ENCODE data around the gene LAMTOR4.
"Not testable (repeated sequence)": the region's sequence is repeated elsewhere in the genome, so short reads cannot be mapped to it uniquely, and the experiment has no call there.

The LAMTOR4 gene

DNA sequence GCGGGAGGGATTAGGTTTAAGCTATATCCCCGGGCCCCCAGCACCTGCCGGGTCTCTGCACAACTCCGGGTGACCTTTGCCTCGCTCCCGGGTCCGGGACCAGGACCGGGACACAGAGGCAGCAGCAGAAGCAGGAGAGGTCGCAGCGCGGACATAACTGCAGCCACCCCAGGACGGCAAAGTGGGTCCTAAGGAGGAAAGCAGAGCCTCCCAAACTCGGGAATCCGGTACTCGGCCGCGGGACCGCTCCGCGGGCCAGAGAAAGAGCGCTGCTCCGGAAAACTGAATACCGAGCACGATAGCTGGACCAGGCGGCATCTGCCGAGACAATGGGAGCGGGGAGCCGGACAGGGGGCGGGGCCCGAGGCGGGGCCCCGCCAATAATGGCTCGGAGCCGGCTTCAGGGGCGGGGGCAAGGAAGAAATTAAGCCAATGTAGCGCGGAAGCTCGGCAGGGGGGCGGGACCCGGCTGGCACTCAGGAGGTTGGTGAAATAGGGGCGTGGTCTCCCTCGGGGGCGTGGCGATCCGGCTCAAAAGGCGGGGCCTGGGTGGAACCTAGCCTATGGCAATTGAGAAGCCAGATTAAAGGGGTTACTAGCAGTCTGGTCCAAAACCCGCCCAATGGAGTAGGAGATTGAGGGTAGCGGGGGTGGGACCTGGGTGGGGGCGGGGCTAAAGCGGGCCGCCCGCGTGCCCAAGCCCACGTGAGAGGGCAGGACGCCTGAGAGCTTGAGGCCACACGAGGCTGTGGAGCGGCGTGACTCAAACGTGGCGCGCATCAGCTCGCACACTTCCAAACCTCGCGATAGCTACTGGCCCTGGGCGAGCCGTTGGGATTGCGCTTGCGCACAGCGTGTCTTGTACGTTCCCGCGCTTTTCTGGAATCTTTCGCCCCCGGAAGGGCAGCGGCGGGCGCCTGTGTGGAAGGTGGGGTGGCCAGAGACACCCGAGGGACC lies 28.6 kb downstream of the LAMTOR4 start, which contains the start of the genes GPC2 and STAG3:
Gene GPC2 (minus strand): TSS at position 337 of the 957 bp plus-strand sequence. CDS start 182 bp downstream, at position 155.
Gene STAG3 (plus strand): TSS at position 874 of the 957 bp plus-strand sequence. CDS start 2,639 bp downstream, outside the sequence.
- TF ChIP-seq, protein P1, sequence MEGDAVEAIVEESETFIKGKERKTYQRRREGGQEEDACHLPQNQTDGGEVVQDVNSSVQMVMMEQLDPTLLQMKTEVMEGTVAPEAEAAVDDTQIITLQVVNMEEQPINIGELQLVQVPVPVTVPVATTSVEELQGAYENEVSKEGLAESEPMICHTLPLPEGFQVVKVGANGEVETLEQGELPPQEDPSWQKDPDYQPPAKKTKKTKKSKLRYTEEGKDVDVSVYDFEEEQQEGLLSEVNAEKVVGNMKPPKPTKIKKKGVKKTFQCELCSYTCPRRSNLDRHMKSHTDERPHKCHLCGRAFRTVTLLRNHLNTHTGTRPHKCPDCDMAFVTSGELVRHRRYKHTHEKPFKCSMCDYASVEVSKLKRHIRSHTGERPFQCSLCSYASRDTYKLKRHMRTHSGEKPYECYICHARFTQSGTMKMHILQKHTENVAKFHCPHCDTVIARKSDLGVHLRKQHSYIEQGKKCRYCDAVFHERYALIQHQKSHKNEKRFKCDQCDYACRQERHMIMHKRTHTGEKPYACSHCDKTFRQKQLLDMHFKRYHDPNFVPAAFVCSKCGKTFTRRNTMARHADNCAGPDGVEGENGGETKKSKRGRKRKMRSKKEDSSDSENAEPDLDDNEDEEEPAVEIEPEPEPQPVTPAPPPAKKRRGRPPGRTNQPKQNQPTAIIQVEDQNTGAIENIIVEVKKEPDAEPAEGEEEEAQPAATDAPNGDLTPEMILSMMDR (IDR thresholded peaks at IDR 0.05; ENCODE audit: insufficient read depth, low read length, missing control alignments): no peak
- peak; percentile 70 for DNase-seq (ENCODE audit: low read depth, low spot score)
- CTCF ChIA-PET: interaction anchor here (0.9 to 5.8 kb wide), 6 partner anchors 10 to 46 kb away, joined by 3 to 48 read pairs (median 8); partner anchors contain the start of gene GAL3ST4
- POLR2A ChIA-PET: interaction anchor here (0.7 to 1.0 kb wide), 4 partner anchors 9 to 619 kb away, joined by 4 to 8 read pairs (median 4); partner anchors contain the start of genes GAL3ST4 and LAMTOR4
- peak within 1 kb of the TSS; percentile 89 for H3K4me3 ChIP-seq (ENCODE audit: low read depth, low read length)

DNA sequence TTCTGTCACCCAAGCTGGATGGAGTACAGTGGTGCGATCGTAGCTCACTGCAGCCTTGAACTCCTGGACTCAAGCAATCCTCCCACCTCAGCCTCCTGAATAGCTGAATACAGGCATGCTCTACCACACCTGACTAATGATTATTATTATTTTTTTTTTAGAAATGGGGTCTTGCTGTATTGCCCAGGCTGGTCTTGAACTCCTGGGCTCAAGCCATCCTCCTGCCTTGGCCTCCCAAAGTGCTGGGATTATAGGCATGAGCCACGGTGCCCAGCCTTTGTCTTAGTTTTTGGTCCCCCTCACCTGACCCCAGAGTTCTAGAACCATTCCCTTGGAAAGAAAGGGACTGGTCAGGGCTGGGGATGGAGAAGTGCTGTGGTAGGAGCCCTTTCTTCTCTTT lies 31.4 kb downstream of the LAMTOR4 start:
- DNase-seq (ENCODE audit: low read depth, low spot score); POLR2A ChIA-PET; H3K4me3 ChIP-seq (ENCODE audit: low read depth, low read length): not testable (repeated sequence)
- CTCF ChIA-PET: interaction anchor here (0.8 to 5.8 kb wide), 2 partner anchors 9 to 49 kb away, joined by 3 to 48 read pairs; no protein-coding TSS in a partner anchor

DNA sequence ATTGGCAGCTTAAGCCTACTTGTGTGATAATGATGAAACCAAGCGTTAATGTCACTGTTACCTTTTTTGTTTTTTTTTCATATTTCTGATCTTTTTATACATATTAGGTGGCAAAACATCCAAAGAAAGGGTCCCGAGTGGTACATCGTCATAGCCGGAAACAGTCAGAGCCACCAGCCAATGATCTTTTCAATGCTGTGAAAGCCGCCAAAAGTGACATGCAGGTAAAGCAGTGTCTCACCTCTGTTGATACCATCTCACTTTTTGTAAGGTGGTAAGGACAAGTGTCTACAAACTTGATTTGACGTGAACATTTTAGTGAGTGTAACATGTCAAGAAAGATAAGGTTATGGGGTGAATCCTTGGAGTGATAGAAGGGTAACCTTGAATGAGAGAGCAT lies 33.9 kb downstream of the LAMTOR4 start:
- CTCF ChIA-PET: interaction anchor here (1.2 to 1.8 kb wide), 3 partner anchors 11 to 51 kb away, joined by 4 to 10 read pairs (median 6); partner anchors contain the start of gene GAL3ST4
- POLR2A ChIA-PET; DNase-seq (ENCODE audit: low read depth, low spot score); H3K4me3 ChIP-seq (ENCODE audit: low read depth, low read length): not testable (repeated sequence)

DNA sequence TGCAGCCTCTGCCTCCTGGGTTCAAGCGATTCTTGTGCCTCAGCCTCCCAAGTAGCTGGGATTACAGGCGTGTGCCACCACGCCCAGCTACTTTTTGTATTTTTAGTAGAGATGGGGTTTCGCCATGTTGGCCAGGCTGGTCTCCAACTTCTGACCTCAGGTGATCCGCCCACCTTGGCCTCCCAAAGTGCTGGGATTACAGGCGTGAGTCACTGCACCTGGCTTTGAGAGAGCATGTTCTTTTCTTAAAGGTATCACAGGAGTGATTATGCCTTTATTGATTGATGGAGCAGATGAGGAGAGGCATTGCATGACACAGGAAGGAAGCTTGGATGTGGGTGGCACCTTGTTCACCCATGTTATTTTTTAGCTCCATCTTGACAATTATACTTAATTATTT lies 34.4 kb downstream of the LAMTOR4 start:
- CTCF ChIA-PET: interaction anchor here (1.2 to 1.8 kb wide), 2 partner anchors 15 to 52 kb away, joined by 6 to 10 read pairs; partner anchors contain the start of gene GAL3ST4
- DNase-seq (ENCODE audit: low read depth, low spot score); POLR2A ChIA-PET; H3K4me3 ChIP-seq (ENCODE audit: low read depth, low read length): not testable (repeated sequence)

DNA sequence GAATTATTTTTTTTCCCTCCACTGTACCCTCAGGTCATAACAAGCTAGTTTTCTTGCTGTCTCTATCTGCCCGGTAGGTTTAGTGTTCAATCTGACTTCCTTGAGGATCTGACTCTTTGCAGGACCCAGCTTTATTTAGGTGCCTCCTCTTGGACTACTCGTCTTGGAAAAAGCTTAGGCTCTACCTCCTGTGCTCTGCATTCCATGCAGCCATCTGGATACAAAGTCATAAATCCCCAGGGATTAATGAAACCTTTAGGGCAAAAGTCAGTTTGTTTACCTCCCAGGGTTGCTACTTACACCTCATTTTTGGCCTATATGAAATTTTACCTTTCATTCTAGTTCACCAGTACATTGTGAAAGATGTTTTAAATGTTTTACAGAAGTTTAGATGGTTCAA lies 37.0 kb downstream of the LAMTOR4 start:
- POLR2A ChIA-PET: no interaction called here
- TF ChIP-seq, protein P1 (IDR thresholded peaks at IDR 0.05; ENCODE audit: insufficient read depth, low read length, missing control alignments): no peak
- no peak for DNase-seq (ENCODE audit: low read depth, low spot score)

DNA sequence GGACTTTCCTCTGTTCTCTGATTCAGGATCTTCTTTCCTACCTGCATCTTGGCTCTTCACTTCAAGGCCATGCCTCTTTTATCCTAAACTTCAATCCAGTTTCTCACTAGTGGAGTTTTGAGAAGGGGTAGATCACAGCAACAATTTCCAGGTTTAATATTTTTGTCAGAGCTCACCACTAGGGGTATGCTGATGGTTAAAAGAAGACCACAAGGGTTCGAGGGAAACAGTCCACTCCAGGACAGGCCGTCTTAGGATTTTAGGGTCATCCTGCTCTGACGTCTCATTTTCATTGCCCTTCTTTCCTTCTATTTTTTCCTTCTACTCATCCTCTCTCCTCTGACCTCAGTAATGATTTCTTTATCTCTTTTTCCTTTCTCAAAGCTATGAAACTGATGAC lies 40.3 kb downstream of the LAMTOR4 start:
- TF ChIP-seq, protein P1 (IDR thresholded peaks at IDR 0.05; ENCODE audit: insufficient read depth, low read length, missing control alignments): no peak
- DNase-seq (ENCODE audit: low read depth, low spot score): no peak
- no peak overlapping the region for H3K4me3 ChIP-seq (ENCODE audit: low read depth, low read length)
- ChIA-PET CTCF (interaction anchor here (1.5 to 3.8 kb wide), 7 partner anchors 10 to 156 kb away, joined by 3 to 48 read pairs (median 10); partner anchors contain the start of genes GAL3ST4, GPC2 and STAG3), POLR2A (no interaction called here)

More for the DNA sequence above, 37.0 kb downstream of the LAMTOR4 start:
- H3K4me3 ChIP-seq (ENCODE audit: low read depth, low read length): no peak overlapping the region
- CTCF ChIA-PET: interaction anchor here (0.6 to 1.6 kb wide), 5 partner anchors 9 to 59 kb away, joined by 3 to 8 read pairs (median 3); no protein-coding TSS in a partner anchor

DNA sequence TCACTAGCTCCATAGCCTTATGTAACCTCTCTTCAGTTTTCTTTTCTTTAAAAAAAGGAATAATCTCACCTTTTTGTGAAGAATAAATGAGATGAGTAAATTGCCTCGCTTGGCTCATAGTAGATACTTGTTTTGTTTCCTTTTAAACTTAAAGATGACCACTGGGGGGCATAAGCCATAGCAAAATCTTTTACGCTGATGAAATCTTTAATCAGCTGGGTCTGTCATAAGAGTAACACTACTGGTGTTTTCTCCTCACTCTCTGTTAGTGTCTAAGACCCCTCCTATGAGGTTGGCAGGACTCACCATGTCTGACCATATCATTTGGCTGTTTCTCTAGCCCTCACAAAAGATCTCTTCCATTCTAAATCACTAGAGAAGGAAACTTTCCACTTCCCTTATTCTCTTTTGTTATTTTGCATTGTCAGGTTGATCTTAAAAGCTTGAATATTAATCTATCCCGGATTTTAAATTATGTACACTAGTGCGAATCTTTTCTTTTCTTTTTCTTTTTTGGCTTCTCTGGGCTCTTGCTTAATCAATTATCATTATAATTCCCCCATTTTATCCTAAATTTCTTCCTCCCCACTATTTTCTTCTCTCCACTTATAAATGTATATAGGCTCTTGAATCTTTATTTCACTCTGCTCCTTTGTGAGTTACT lies 41.5 kb downstream of the LAMTOR4 start:
- ChIA-PET POLR2A (interaction anchor here (1.2 kb wide), 1 partner anchor 41 kb away, joined by 3 read pairs; the partner anchor contains the start of gene LAMTOR4), CTCF (interaction anchor here (0.7 to 3.8 kb wide), 18 partner anchors 9 to 216 kb away, joined by 3 to 48 read pairs (median 4); partner anchors contain the start of genes GAL3ST4, GPC2 and STAG3)
- DNase-seq (ENCODE audit: low read depth, low spot score): no peak

More for the DNA sequence above, 41.5 kb downstream of the LAMTOR4 start:
- TF ChIP-seq, protein P1 (IDR thresholded peaks at IDR 0.05; ENCODE audit: insufficient read depth, low read length, missing control alignments): peak; percentile 22
- H3K4me3 ChIP-seq (ENCODE audit: low read depth, low read length): no peak overlapping the region

Measured in AG04449 (cell line).